Memory B cell (primary cell): ENCODE data around the gene ST6GALNAC3.

Experiments
- ATAC-seq: fragments of 150-1000 bp; cut with Tn5 transposase; 2 replicates; pipeline ENCODE4 v1.10.0; 2021; ENCODE audit warnings: low read depth, mild to moderate bottlenecking, moderate library complexity
- DNase-seq, 2 donors: peaks; one replicate each; pipeline ENCODE4 v3.0.0; 2022; ENCODE audit warnings: low spot score in 2 of 2
- H3K27ac Mint-ChIP-seq: one replicate; pipeline ENCODE4 v1.8.0; 2022; ENCODE audit warnings: mild to moderate bottlenecking, moderate library complexity, mixed read lengths
- H3K27me3 Mint-ChIP-seq: one replicate; pipeline ENCODE4 v1.8.0; 2022; ENCODE audit warnings: mixed read lengths
- H3K36me3 Mint-ChIP-seq: one replicate; pipeline ENCODE4 v1.8.0; 2022; ENCODE audit warnings: mild to moderate bottlenecking, mixed read lengths
- H3K4me1 Mint-ChIP-seq: one replicate; pipeline ENCODE4 v1.8.0; 2022; ENCODE audit warnings: mixed read lengths
- H3K4me3 Mint-ChIP-seq: one replicate; pipeline ENCODE4 v1.8.0; 2022; ENCODE audit warnings: mild to moderate bottlenecking, moderate library complexity, mixed read lengths
- H3K9me3 Mint-ChIP-seq: one replicate; pipeline ENCODE4 v1.8.0; 2022; ENCODE audit warnings: mixed read lengths

Gene ST6GALNAC3

DNA sequence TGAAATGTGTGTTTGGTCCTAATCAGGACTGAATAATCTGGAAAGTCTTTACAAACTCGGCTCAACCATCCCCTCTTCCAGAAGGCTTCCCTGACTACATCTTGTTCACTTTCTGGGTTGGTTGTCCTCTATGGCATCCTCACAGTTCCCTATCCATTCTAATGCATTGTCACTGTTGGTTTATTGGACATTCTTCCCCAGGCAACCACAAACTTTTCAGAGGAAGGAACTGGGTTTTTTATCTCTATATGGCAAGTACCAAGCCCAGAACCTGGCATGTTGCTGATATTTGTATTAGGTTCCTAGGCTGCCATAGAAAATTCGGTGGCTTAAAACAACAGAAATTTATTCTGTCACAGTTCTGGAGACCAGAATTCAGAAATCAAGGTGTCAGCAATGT is 429.2 kb downstream of the ST6GALNAC3 start:
- H3K9me3 Mint-ChIP-seq = no peaks in the 10 kb centered on the region
- H3K36me3 Mint-ChIP-seq = no peaks in the 10 kb centered on the region
- DNase-seq (no peak), ATAC-seq (no peak)
- H3K27ac Mint-ChIP-seq = no peak overlapping the region
- no peak overlapping the region for H3K4me3 Mint-ChIP-seq
- no peaks in the 10 kb centered on the region for H3K4me1 Mint-ChIP-seq
- no peaks in the 10 kb centered on the region for H3K27me3 Mint-ChIP-seq

DNA sequence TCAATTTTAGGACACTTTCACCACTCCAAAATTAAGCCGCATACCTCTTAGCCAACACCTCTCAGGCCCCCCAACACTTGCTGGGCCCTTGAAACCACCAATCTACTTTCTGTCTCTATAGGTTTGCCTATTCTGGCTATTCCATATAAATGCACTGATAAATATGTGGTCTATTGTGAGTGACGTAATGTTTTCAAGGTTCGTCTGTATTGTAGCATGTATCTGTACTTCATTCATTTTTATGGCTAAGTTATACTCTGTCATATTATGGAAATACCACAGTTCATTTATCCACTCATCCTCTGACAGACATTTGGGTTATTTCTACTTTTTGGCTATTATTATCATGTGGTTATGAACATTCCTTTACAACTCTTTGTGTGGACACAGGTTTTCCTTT is 432.8 kb downstream of the ST6GALNAC3 start:
- Mint-ChIP-seq H3K36me3 (no peaks in the 10 kb centered on the region), H3K9me3 (no peaks in the 10 kb centered on the region), H3K27me3 (no peaks in the 10 kb centered on the region), H3K4me3 (no peak overlapping the region), H3K27ac (no peak overlapping the region), H3K4me1 (peaks cover 9% of the 10 kb centered on the region)
- ATAC-seq = no peak
- no peak for DNase-seq

DNA sequence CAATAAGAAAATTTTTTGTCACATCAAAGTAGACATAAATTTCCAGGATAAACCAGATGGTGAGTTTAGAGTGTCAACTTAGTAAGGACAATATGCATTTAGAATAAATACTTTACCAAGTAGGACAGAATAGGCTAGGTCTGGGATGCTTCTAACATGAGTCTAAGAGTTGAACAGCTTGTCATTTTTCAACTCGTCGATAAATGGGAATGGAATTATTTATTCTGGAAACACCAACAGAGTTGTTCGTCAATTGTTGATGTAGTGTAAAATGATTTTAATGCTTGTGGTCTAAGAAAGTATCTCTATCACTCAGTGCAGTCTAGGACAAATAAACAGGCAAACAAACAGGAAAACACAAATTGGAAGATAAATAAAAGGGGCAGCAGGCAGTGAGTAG is 434.3 kb downstream of the ST6GALNAC3 start:
- no peak for DNase-seq
- Mint-ChIP-seq H3K4me3 (no peak overlapping the region), H3K27ac (no peak overlapping the region), H3K36me3 (no peaks in the 10 kb centered on the region), H3K4me1 (peaks cover 9% of the 10 kb centered on the region), H3K27me3 (no peaks in the 10 kb centered on the region), H3K9me3 (peaks cover 4% of the 10 kb centered on the region)
- no peak for ATAC-seq

DNA sequence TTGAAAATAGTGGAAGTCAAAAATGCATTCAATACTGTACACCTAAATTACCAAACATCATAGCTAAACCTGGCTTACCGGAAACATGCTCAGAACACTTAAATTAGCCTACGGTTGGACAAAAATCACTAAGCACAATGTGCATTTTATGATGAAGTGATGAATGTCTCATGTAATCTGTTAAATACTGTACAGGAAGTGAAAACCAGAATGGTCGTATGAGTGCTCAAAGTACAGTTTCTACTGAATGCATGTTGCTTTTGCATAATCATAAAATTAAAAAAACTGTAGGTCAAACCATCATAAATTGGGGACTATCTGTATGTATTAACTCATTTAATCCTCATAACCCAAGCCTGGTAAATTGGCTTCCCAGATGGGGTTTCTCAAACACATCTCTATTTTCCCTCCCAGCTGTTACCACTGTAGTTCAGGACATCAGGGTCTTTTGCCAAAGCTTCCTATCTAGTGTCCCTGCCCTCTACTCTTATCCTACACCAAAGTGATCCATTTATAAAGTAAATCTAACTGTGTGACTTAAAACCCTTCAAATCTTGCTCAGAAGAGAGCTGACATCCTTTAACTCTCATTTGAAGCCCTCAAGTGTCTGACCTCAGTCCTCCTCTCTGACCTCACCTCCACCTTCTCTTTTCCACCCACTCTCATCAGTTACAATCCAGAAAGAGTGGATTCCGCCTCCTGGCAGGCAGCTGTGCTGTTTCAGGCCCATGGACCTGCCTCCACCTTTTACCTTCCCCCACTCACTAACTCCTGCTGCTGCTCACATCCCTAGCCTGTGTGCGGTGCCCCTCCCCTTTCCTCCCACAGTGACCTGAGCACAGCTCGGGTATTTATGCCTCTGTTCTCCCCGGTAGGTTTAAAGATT is 436.4 kb downstream of the ST6GALNAC3 start:
- peaks cover 9% of the 10 kb centered on the region for H3K4me1 Mint-ChIP-seq
- peaks cover 4% of the 10 kb centered on the region for H3K9me3 Mint-ChIP-seq
- H3K27ac Mint-ChIP-seq = no peak overlapping the region
- ATAC-seq (no peak), DNase-seq (no peak)
- H3K27me3 Mint-ChIP-seq = no peaks in the 10 kb centered on the region
- H3K36me3 Mint-ChIP-seq = no peaks in the 10 kb centered on the region
- no peak overlapping the region for H3K4me3 Mint-ChIP-seq

DNA sequence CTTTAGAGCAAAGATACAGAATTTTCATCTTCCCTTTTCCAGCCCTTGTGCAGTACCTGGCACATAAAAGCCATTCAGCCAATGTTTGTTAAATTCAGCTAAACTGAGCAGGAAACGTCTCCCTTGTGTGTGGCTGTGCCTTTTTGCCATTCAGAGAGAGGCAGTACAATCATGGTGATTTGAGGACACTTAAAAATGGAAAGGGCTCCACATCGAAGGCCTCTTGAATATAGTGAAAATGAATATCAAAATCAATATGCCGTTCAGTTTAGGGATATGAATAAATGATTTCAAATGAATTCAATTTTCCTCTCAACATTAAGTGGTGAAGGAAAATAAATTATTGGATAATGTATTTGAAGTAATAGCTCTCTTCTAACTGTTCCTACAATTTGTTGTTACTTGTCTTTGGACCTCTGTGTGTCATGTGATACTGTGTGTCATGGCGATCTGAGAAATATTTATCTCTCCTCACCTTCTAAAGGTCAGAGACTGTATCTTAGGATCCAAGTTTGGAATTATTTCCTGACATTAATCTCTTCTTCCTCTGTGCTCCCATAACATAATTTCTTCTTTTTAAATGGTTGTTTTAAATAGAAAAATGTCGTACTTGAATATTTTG is 437.1 kb downstream of the ST6GALNAC3 start:
- ATAC-seq (no peak), DNase-seq (no peak)
- H3K36me3 Mint-ChIP-seq = no peaks in the 10 kb centered on the region
- H3K4me1 Mint-ChIP-seq = peaks cover 9% of the 10 kb centered on the region
- peaks cover 4% of the 10 kb centered on the region for H3K9me3 Mint-ChIP-seq
- no peak overlapping the region for H3K27ac Mint-ChIP-seq
- no peaks in the 10 kb centered on the region for H3K27me3 Mint-ChIP-seq
- H3K4me3 Mint-ChIP-seq = no peak overlapping the region

DNA sequence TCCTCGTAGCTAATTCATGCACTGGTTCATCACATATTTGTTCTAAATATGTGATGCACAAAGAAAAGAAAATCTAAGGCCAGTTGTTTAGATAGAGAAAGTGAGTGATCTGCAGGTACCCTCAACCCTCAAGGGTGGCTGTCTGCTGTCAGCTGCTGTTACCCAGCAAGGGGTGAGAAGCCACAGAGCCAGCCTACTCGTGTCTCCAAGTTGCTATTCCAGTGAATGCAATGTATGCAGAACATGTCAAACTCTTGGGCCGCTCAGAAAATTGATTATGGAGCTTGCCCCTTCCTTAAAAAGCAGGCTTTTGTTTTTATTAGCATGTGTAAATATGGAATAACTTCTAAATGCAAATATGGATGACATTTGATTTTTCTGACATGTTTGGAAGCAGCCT is 456.4 kb downstream of the ST6GALNAC3 start:
- DNase-seq (no peak), ATAC-seq (no peak)
- Mint-ChIP-seq H3K9me3 (peaks cover 1% of the 10 kb centered on the region), H3K27me3 (no peaks in the 10 kb centered on the region), H3K4me1 (no peaks in the 10 kb centered on the region), H3K36me3 (peaks cover 3% of the 10 kb centered on the region), H3K27ac (no peak overlapping the region), H3K4me3 (no peak overlapping the region)

DNA sequence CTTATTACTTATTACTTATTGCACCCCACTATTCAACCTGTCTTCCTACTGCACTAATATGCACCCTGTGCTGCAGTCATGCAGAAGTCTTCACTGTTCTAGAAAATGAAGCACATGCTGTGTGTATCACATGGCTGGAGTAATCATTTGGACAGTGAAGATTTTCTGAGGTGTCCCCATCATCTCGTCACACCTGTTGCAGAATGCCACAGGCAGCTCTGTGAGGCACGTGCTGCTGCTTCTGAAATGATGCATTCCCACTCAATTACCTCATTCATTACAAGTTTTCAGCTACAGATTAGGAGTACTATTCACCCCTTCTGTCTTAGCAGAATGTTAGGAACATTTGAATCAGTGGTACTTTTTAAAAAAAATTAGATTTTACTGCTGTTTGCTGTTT is 467.1 kb downstream of the ST6GALNAC3 start:
- Mint-ChIP-seq H3K27me3 (no peaks in the 10 kb centered on the region), H3K9me3 (peaks cover 8% of the 10 kb centered on the region), H3K27ac (no peak overlapping the region), H3K36me3 (peaks cover 2% of the 10 kb centered on the region), H3K4me3 (no peak overlapping the region), H3K4me1 (no peaks in the 10 kb centered on the region)
- ATAC-seq = no peak
- DNase-seq = no peak

DNA sequence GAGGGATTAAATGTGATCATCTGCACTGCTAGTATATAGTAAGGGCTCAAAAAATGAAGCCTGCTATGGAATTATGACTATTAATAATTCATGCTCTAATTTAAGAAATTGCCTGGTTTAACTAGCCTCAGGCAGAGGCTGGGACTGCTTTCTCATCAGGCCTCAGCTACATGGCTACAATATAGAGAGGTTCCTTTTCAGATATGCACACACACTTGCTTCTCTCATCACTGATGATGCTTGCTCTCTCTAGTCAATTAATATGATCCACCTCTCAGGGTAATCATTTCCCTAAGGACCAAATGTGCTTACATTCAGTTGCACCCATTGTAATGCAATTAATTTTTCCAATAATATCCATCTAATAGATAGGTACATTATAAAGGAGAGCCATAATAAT is 467.8 kb downstream of the ST6GALNAC3 start:
- no peak overlapping the region for H3K4me3 Mint-ChIP-seq
- no peak overlapping the region for H3K27ac Mint-ChIP-seq
- ATAC-seq = no peak
- H3K27me3 Mint-ChIP-seq = no peaks in the 10 kb centered on the region
- H3K9me3 Mint-ChIP-seq = peaks cover 6% of the 10 kb centered on the region
- peaks cover 2% of the 10 kb centered on the region for H3K36me3 Mint-ChIP-seq
- H3K4me1 Mint-ChIP-seq = no peaks in the 10 kb centered on the region
- DNase-seq = no peak

DNA sequence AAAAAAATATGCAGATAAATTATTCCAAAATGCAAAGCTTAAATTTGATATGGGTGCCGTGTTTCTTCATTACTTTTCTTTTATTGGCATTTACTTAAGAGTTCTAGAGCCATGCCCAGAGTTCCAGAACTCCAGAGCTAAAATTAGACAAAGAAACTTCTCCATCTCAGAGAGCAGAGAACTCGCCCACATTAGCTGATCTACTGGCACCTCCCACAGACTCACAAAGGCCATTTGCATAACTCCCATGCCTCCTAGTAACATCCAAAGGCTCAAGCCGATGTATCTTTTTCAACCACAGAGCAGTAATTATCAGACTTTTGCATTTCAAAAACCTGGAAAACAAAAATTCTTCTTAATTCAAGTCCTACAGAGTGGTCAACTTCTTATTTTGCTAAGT is 468.9 kb downstream of the ST6GALNAC3 start:
- H3K27me3 Mint-ChIP-seq = no peaks in the 10 kb centered on the region
- ATAC-seq (no peak), DNase-seq (no peak)
- peaks cover 2% of the 10 kb centered on the region for H3K36me3 Mint-ChIP-seq
- H3K4me3 Mint-ChIP-seq = no peak overlapping the region
- no peak overlapping the region for H3K27ac Mint-ChIP-seq
- H3K4me1 Mint-ChIP-seq = no peaks in the 10 kb centered on the region
- H3K9me3 Mint-ChIP-seq = peaks cover 5% of the 10 kb centered on the region

DNA sequence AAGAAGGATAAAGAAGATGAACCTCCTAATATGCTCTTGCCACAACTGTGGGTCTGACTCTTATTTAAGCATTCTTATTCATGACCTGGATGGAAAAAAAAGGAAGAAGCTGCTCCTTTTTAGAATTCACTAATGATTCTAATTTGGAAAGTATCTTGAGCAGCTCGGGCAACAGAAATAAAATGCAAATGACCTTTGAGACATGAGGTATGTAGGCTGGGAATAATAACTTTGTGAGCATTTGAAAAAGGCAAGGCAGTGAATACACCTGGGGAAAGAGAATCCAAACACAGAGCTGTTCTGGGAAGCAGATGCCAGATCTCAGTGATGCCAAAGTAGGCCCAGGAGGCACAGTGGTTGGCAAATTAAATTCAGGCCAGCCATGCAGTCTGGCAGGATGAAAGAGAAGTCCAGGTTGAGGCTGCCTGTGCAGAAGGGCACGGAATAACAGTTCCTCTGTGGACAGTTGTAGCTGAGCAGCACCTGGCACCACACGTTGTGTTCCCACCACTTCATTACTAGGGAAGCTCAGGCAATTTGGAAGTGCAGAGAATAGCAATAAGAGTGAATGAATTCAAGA is 471.9 kb downstream of the ST6GALNAC3 start:
- Mint-ChIP-seq H3K27me3 (no peaks in the 10 kb centered on the region), H3K4me3 (no peak overlapping the region), H3K9me3 (no peaks in the 10 kb centered on the region), H3K36me3 (no peaks in the 10 kb centered on the region), H3K27ac (no peak overlapping the region), H3K4me1 (no peaks in the 10 kb centered on the region)
- DNase-seq (no peak), ATAC-seq (no peak)

DNA sequence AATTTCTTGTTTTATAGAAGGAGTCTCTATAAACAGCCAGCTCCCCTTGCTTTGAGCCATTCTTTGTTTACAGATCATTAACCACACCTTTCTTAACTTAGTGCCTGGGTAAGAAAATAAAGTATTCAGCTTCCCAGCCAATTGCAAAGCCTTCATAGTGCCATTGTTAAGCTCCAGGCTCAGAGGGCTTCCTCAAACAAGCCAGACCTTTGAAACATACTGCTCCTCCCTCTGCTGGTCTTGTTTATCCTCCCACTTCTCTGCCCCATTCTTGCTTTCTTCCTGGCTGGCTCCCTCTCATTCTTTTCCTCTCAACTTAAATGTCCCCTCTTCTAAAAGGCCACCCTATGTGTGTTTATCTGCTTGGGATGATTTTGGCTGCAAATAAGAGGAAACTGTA is 473.4 kb downstream of the ST6GALNAC3 start:
- Mint-ChIP-seq H3K27me3 (no peaks in the 10 kb centered on the region), H3K4me3 (no peak overlapping the region), H3K27ac (no peak overlapping the region), H3K9me3 (no peaks in the 10 kb centered on the region), H3K36me3 (no peaks in the 10 kb centered on the region), H3K4me1 (no peaks in the 10 kb centered on the region)
- ATAC-seq (no peak), DNase-seq (no peak)

DNA sequence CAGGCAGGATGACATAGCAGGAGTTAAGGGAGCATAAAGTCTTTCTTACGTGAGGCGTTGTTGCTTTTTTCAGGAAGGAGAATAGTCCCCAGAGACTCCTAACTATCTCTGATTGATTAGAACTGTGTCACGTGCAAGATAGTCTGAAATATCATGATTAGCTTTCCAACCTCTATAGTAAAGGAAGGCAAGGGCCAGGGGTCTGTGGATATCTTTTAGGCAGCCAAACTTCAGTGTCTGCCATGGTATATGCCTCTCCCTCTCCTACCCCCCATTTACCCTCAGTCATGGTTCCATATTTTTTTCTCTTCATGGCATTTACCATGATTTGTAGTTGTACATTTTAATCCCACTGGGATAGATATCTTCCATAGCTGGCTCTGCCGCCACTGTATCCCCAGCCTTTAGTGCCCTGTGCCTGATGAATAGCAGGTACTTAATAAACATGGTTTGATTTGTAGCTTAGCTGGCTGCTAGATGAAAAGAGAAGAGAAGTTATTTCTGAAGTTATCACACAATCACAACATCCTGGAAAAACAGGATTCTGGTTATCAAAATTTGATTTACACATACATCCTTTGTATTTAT is 474.1 kb downstream of the ST6GALNAC3 start:
- H3K9me3 Mint-ChIP-seq = no peaks in the 10 kb centered on the region
- no peak overlapping the region for H3K27ac Mint-ChIP-seq
- H3K27me3 Mint-ChIP-seq = no peaks in the 10 kb centered on the region
- H3K4me1 Mint-ChIP-seq = no peaks in the 10 kb centered on the region
- no peak overlapping the region for H3K4me3 Mint-ChIP-seq
- H3K36me3 Mint-ChIP-seq = no peaks in the 10 kb centered on the region
- ATAC-seq = no peak
- no peak for DNase-seq

DNA sequence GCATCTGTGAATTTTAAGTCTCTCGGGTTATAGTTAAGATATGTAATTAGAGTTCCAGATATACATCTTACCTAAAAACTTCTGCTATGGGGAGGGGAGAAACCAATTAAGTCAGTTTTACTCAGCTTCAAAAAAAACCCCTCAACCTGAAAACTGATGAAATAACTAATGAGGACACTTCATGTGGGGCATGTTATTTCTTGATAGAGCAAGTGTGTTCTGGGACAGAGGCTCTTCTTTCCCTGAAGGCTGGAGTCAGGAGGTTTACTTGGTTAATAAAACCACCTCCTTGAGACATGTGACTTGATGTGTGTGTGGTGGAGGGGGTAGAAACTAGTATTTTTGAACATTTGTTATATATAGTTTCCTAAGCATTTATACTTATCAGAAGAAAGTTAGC is 479.7 kb downstream of the ST6GALNAC3 start:
- Mint-ChIP-seq H3K9me3 (no peaks in the 10 kb centered on the region), H3K27ac (no peak overlapping the region), H3K27me3 (no peaks in the 10 kb centered on the region), H3K4me3 (no peak overlapping the region), H3K4me1 (no peaks in the 10 kb centered on the region), H3K36me3 (no peaks in the 10 kb centered on the region)
- ATAC-seq = no peak
- DNase-seq = no peak

DNA sequence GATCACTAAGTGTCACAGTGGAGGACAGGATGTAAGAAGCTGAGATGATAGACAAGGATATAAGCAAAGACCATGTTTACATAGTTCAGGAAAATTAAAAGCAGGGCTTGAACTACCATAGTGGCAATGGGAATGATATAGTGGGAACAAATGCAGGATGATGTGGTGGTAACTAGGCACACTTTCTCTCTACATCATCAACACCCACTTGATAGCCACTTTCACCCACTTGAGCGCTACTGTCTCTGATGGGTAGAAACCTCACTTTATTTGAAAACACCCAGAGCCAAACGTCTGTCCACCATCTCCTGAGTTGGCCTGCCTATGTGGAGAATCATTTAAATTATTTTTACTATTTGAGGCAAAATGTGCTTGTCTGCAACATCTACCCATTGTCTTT is 487.7 kb downstream of the ST6GALNAC3 start:
- DNase-seq (no peak), ATAC-seq (no peak)
- Mint-ChIP-seq H3K9me3 (no peaks in the 10 kb centered on the region), H3K27me3 (no peaks in the 10 kb centered on the region), H3K4me3 (no peak overlapping the region), H3K36me3 (no peaks in the 10 kb centered on the region), H3K4me1 (no peaks in the 10 kb centered on the region), H3K27ac (no peak overlapping the region)
